IMR-90 (cell line): ENCODE data around the gene IST1. TPM values are rescaled to one million over a fixed set of nuclear protein-coding genes. Genes with fewer than 3 reads are reported as not detected.

ENCODE experiments used
- ATAC-seq: fragments of 200-7000 bp; cut with Tn5 transposase; 2 replicates; pipeline ENCODE4 v1.9.1; 2020; ENCODE audit warnings: low read depth, mild to moderate bottlenecking, moderate library complexity
- BruUV-seq: library from RNA; stranded (reverse); fragments of 400-500 nt; replicated peaks from 2 replicates; lab custom pipeline; 2021; lab: Mats Ljungman, UMichigan
- CTCF ChIA-PET: fragments of 300-600 bp; formaldehyde crosslinking; extraction: SDS; loops from one replicate; lab custom pipeline; 2021; ENCODE audit warnings: antibody characterized with exemption; lab: Yijun Ruan, JAX
- POLR2A ChIA-PET: fragments of 300-600 bp; sonication (Branson Sonifier 250); formaldehyde crosslinking; loops from one replicate; lab custom pipeline; 2022; ENCODE audit warnings: antibody characterized with exemption; ENCODE audit not compliant: unreplicated experiment; lab: Charles Lee
- DNase-seq: peaks from one replicate; pipeline ENCODE4 v3.0.0; 2013
- H2AFZ ChIP-seq: replicated peaks from 2 replicates; pipeline ENCODE3; 2013; ENCODE audit warnings: low read length, mild to moderate bottlenecking; ENCODE audit not compliant: poor library complexity
- H2AK5ac ChIP-seq: 2 replicates; pipeline ENCODE4 v1.6.1; 2013; ENCODE audit warnings: low read depth, low read length, inconsistent platforms
- H2AK9ac ChIP-seq: replicated peaks from 2 replicates; pipeline ENCODE3; 2013; ENCODE audit warnings: mild to moderate bottlenecking, low read depth, low read length, moderate library complexity; ENCODE audit not compliant: poor library complexity
- H2BK120ac ChIP-seq: 2 replicates; pipeline ENCODE4 v1.6.1; 2013; ENCODE audit warnings: low read depth, low read length, inconsistent platforms
- H2BK15ac ChIP-seq: 3 replicates; pipeline ENCODE4 v1.6.1; 2013; ENCODE audit warnings: low read depth, low read length, inconsistent platforms
- H2BK20ac ChIP-seq: 2 replicates; pipeline ENCODE4 v1.6.1; 2013; ENCODE audit warnings: low read depth, mild to moderate bottlenecking, inconsistent platforms, low read length, moderate library complexity
- H2BK5ac ChIP-seq: 2 replicates; pipeline ENCODE4 v1.6.1; 2013; ENCODE audit warnings: mild to moderate bottlenecking, low read depth, low read length, inconsistent platforms; ENCODE audit not compliant: poor library complexity, severe bottlenecking
- H3K14ac ChIP-seq: replicated peaks from 2 replicates; pipeline ENCODE4 v1.6.1; 2013; ENCODE audit warnings: low read depth, low read length, inconsistent platforms
- H3K18ac ChIP-seq: 2 replicates; pipeline ENCODE4 v1.6.1; 2013; ENCODE audit warnings: low read depth, low read length, control low read depth
- H3K23ac ChIP-seq: 2 replicates; pipeline ENCODE4 v1.6.1; 2013; ENCODE audit warnings: low read depth, low read length, inconsistent platforms
- H3K27ac ChIP-seq: 2 replicates; pipeline ENCODE4 v1.5.1; 2013; ENCODE audit warnings: mild to moderate bottlenecking, control low read depth, low read length; ENCODE audit not compliant: insufficient read depth
- H3K27me3 ChIP-seq: 2 replicates; pipeline ENCODE4 v1.6.1; 2013; ENCODE audit warnings: low read length; ENCODE audit not compliant: control insufficient read depth, insufficient read depth
- H3K36me3 ChIP-seq: 2 replicates; pipeline ENCODE4 v1.6.1; 2013; ENCODE audit warnings: low read length, mixed read lengths; ENCODE audit not compliant: control insufficient read depth, insufficient read depth
- H3K4ac ChIP-seq: 2 replicates; pipeline ENCODE4 v1.6.1; 2013; ENCODE audit warnings: low read depth, low read length, inconsistent platforms
- H3K4me1 ChIP-seq: 2 replicates; pipeline ENCODE4 v1.6.1; 2013; ENCODE audit warnings: low read length, mixed read lengths; ENCODE audit not compliant: control insufficient read depth, insufficient read depth
- H3K4me2 ChIP-seq: 2 replicates; pipeline ENCODE4 v1.6.1; 2013; ENCODE audit warnings: low read depth, mild to moderate bottlenecking, control low read depth, low read length, moderate library complexity
- H3K4me3 ChIP-seq: 2 replicates; pipeline ENCODE4 v1.5.1; 2013; ENCODE audit warnings: low read depth, mild to moderate bottlenecking, control low read depth, low read length, moderate library complexity; ENCODE audit not compliant: insufficient read depth
- H3K56ac ChIP-seq: 2 replicates; pipeline ENCODE4 v1.6.1; 2013; ENCODE audit warnings: low read length, inconsistent platforms; ENCODE audit not compliant: insufficient read depth; ENCODE audit errors: extremely low read depth
- H3K79me1 ChIP-seq, 2 experiments: 2 replicates each; pipeline ENCODE4 v1.6.1; 2013; ENCODE audit warnings: low read length in 2 of 2, inconsistent platforms in 1 of 2, low read depth in 1 of 2
- H3K9ac ChIP-seq: 2 replicates; pipeline ENCODE4 v1.6.1; 2013; ENCODE audit warnings: low read depth, low read length, control low read depth
- H3K9me1 ChIP-seq: 2 replicates; pipeline ENCODE4 v1.6.1; 2013; ENCODE audit warnings: low read length, inconsistent platforms; ENCODE audit not compliant: insufficient read depth
- H3K9me3 ChIP-seq: 2 replicates; pipeline ENCODE4 v1.6.1; 2013; ENCODE audit warnings: low read length; ENCODE audit not compliant: control insufficient read depth, insufficient read depth
- H4K20me1 ChIP-seq: 2 replicates; pipeline ENCODE4 v1.6.1; 2013; ENCODE audit warnings: low read length, inconsistent platforms; ENCODE audit not compliant: insufficient read depth
- H4K5ac ChIP-seq: 2 replicates; pipeline ENCODE4 v1.6.1; 2013; ENCODE audit warnings: mild to moderate bottlenecking, low read depth, low read length, control low read depth
- H4K8ac ChIP-seq, 2 experiments: 2 replicates each; pipeline ENCODE4 v1.6.1; 2013; ENCODE audit warnings: low read depth in 2 of 2, low read length in 2 of 2, control low read depth in 1 of 2, inconsistent platforms in 1 of 2
- H4K91ac ChIP-seq: 2 replicates; pipeline ENCODE4 v1.6.1; 2013; ENCODE audit warnings: low read depth, low read length, inconsistent platforms; ENCODE audit not compliant: insufficient read depth
- BHLHE40 ChIP-seq: fragments of 150-350 bp; IDR thresholded peaks from 2 replicates; pipeline ENCODE4 v1.6.1; 2016; ENCODE audit warnings: mild to moderate bottlenecking, low read depth, low read length
- CEBPB ChIP-seq: IDR thresholded peaks from 2 replicates; pipeline ENCODE4 v1.6.1; 2012; ENCODE audit warnings: low read depth, low read length, improper control_type of control experiment
- WGBS, 2 experiments: methylation state at CpG; one replicate each; pipeline versions ENCODE4 v1.1.5 to v1.1.7; 2013; ENCODE audit warnings: missing lambda C conversion rate in 2 of 2; ENCODE audit not compliant: insufficient read length in 1 of 2; ENCODE audit errors: extremely low coverage in 2 of 2; 5-methylcytosine and 5-hydroxymethylcytosine counted together
- dilution Hi-C: fragments of 300-500 bp; cut with HindIII; formaldehyde crosslinking; loops from one replicate; pipeline ENCODE4 v1.14.3; 2018; ENCODE audit warnings: low sequenced_read_pairs; ENCODE audit not compliant: unreplicated experiment
- in situ Hi-C: fragments of 300-500 bp; cut with MboI; formaldehyde crosslinking; loops from 3 replicates; pipeline ENCODE4 v1.14.3; 2019; ENCODE audit warnings: low sequenced_read_pairs, inconsistent platforms, mixed read lengths
- intact Hi-C: fragments of 100-400 bp; cut with micrococcal nuclease; formaldehyde crosslinking; loops from 2 replicates; pipeline ENCODE4 v1.10.0; 2022
- polyA plus RNA-seq, 3 experiments: library from polyadenylated mRNA; depleted of rRNA; stranded (reverse); fragments of >200 nt; gene quantifications; 2 replicates each; pipeline ENCODE4 v1.2.3, GENCODE V29; 2012; ENCODE audit warnings: low replicate concordance in 1 of 3
- total RNA-seq: library from RNA; depleted of rRNA; stranded (reverse); fragments of >200 nt; gene quantifications from 2 replicates; pipeline ENCODE4 v1.2.3, GENCODE V29; 2012

Gene IST1
- total and polyA plus RNA-seq, 2 of the 4 experiments (the other 2 are of a cell fraction) = 134 to 186 TPM

- Histone ChIP-seq H3K4me1 (peaks cover 2% of the 10 kb centered on the region; the same call in 1 of the 2 replicates), H4K5ac (no peak overlapping the region), H2AFZ (peak overlapping the region; percentile 28), H3K27ac (no peak overlapping the region), H4K91ac (no peak overlapping the region), H3K4ac (no peak overlapping the region), H3K9me1 (no peaks in the 10 kb centered on the region), H3K79me1 (peaks cover 2 to 9% of the 10 kb centered on the region in 2 experiments), H3K36me3 (peaks cover under 1% of the 10 kb centered on the region), H3K9me3 (no peaks in the 10 kb centered on the region), H4K8ac (no peak overlapping the region; a peak in 1 of 4 replicates), H3K4me2 (no peak overlapping the region), H2AK9ac (no peak overlapping the region), H3K14ac (no peak overlapping the region), H4K20me1 (no peaks in the 10 kb centered on the region), H3K27me3 (no peaks in the 10 kb centered on the region), H3K9ac (no peak overlapping the region), H3K23ac (no peak overlapping the region), H2BK5ac (no peak overlapping the region), H2BK120ac (no peak overlapping the region), H3K18ac (no peak overlapping the region), H3K4me3 (no peak overlapping the region), H2AK5ac (no peak overlapping the region), H3K56ac (no peak overlapping the region), H2BK20ac (no peak overlapping the region), H2BK15ac (no peak overlapping the region)
- POLR2A ChIA-PET = no interaction called here
- intact Hi-C loops (no loop called here), dilution Hi-C loops (no loop called here), in situ Hi-C loops (no loop called here)
- CTCF ChIA-PET = interaction anchor here (1.5 kb wide), 1 partner anchor 76 kb away, joined by 5 read pairs; no protein-coding TSS in a partner anchor
- ATAC-seq (no peak), DNase-seq (no peak)
- no CpG with 5 or more reads among the region's 4 CpGs for WGBS, 2 experiments
- TF ChIP-seq BHLHE40 (no peak), CEBPB (peak; percentile 65)
- no TSS peak for BruUV-seq
Observed at GRCh38 chr16:71885261-71885650, 10.1 kb upstream of the IST1 start.
